ENCODE data around the gene MACROH2A1. TPM values are rescaled to one million over a fixed set of nuclear protein-coding genes. Genes with fewer than 3 reads are reported as not detected.

MACROH2A1 gene
- total RNA-seq, 2 experiments from 2014 or later: 328 to 332 TPM

DNA sequence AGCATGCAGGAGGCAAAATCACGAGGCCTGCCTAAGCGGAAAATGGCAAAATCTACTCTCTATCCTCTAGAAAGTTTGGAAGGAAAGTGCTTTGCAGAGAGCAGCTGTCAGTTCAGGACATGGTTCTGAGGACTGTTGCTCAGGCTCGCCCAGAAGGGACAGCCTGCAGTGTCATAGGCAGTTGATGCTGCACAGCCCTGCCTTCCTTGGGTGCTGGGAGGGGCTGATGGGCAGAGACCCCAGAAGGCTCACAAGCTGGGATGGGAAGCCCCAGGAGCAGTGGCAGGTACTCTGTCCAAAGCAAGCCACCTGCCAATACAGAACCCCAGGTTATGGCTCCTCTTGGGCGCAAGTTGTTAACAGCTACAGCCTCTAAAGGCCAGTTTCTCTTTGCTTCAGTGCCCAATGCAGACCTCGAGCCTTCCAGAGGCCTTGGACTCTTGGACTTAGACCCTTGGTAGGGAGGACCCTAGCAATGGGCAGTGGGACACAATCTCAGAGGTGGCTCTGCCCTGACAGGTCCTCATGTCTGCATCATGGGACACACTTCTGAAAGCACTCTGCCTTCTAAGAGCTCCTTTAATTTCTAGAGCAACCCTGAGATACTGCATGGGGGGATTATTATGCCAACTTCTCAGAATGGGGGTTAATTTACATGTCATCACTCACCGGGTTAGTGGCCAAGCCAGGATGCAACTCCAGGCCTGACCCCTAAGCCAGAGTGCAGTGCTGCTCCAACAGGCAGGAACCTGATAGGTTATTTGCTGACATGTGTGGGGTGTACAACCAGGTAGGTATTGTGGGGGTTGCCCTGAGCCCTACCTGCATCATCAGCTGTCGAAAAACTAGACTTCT is 57.1 kb downstream of the MACROH2A1 start:
- no peaks in the 10 kb centered on the region for H3K4me1 Mint-ChIP-seq (ENCODE audit: low read depth)
- H3K27me3 Mint-ChIP-seq (ENCODE audit: low read depth): no peaks in the 10 kb centered on the region
- no peak overlapping the region for H3K4me3 Mint-ChIP-seq
- DNase-seq (no peak), ATAC-seq (no peak)
- POLR2A ChIA-PET: no interaction called here
- H3K27ac Mint-ChIP-seq: peak overlapping the region; percentile 13
- peaks cover 62% of the 10 kb centered on the region for H3K36me3 Mint-ChIP-seq (ENCODE audit: low read depth)
- no peaks in the 10 kb centered on the region for H3K9me3 Mint-ChIP-seq (ENCODE audit: insufficient read depth)
- CTCF ChIA-PET: no interaction called here

DNA sequence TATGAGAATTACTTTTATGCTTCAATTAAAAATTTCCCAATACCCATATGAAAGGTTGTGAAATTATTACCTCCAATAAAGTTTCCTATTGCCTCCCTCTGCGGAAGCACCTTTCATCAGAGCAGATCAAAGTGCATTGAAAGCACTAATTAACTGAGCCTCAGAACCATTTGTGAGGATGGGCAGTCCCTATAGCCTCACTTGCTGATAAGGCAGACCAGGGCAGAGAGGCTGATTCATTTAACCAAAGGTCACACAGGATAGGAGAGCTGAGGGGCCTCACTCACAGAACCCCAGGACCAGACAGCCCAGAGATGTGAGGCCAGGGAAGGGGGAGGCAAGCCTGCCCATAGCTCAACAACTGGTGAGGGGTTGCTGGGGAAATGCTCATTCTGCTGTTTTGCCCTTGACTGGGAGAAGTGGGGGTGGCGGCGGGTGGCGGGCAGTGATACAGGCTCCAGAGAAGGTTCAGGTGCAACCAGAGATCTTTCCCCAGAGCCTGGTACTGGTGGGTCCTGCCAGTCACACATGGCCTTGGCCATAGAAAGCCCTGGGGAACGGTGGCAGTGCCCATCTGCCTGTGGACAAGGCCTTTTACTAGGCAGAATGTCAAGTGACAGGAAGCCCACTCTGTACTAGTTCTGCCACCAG is 57.9 kb downstream of the MACROH2A1 start:
- POLR2A ChIA-PET: no interaction called here
- Mint-ChIP-seq H3K27ac (peak overlapping the region; percentile 6), H3K27me3 (ENCODE audit: low read depth) (no peaks in the 10 kb centered on the region), H3K4me3 (no peak overlapping the region), H3K36me3 (ENCODE audit: low read depth) (peaks cover 63% of the 10 kb centered on the region), H3K9me3 (ENCODE audit: insufficient read depth) (no peaks in the 10 kb centered on the region), H3K4me1 (ENCODE audit: low read depth) (no peaks in the 10 kb centered on the region)
- no peak for ATAC-seq
- DNase-seq: no peak
- CTCF ChIA-PET: no interaction called here

DNA sequence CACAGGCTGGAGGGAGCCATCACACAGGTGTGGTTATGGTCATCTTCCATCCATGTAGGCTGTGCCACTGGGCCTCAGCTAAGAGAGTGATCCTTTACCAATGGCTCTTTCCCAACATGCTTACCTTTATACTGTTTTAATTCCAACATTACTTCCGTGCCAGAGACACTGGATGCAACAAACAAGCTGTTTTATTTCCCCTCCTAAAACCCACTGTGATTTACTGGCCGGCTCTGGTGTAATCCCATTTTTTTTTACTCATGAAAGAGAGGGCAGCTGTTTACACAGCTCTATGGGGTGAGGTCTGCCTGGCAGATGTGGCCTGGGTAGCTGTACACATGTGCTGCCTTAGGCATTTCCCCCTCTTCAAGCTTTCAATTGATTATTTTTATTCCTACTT is 58.5 kb downstream of the MACROH2A1 start:
- Mint-ChIP-seq H3K4me1 (ENCODE audit: low read depth) (no peaks in the 10 kb centered on the region), H3K27me3 (ENCODE audit: low read depth) (no peaks in the 10 kb centered on the region), H3K36me3 (ENCODE audit: low read depth) (peaks cover 64% of the 10 kb centered on the region), H3K9me3 (ENCODE audit: insufficient read depth) (no peaks in the 10 kb centered on the region), H3K4me3 (no peak overlapping the region), H3K27ac (no peak overlapping the region)
- DNase-seq: no peak
- ChIA-PET CTCF (no interaction called here), POLR2A (no interaction called here)
- no peak for ATAC-seq

DNA sequence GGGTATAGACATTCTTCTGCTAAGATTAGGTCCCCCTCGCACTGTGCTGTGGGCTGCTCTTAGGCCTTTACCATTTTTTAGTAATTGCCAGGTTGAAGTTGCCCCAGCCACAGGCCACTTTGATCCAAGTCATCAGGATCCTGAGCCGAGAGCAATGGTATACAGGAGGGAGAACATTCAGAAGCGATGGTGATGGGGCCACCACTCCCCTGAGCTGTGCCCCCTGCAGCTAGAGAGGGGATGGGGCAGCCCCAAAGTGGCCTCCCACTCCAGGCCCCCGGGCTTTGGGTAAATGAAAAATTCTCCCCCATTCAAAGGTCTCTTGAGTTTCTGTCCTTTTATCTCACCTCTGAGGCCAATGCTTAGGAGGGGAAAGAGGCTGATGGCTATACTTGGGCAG is 59.4 kb downstream of the MACROH2A1 start:
- H3K9me3 Mint-ChIP-seq (ENCODE audit: insufficient read depth): no peaks in the 10 kb centered on the region
- H3K4me1 Mint-ChIP-seq (ENCODE audit: low read depth): peaks cover 4% of the 10 kb centered on the region
- peaks cover 60% of the 10 kb centered on the region for H3K36me3 Mint-ChIP-seq (ENCODE audit: low read depth)
- ChIA-PET CTCF (interaction anchor here (0.7 kb wide), 1 partner anchor 13 kb away, joined by 3 read pairs; no protein-coding TSS in a partner anchor), POLR2A (no interaction called here)
- DNase-seq: no peak
- no peak overlapping the region for H3K4me3 Mint-ChIP-seq
- no peak overlapping the region for H3K27ac Mint-ChIP-seq
- no peak for ATAC-seq
- H3K27me3 Mint-ChIP-seq (ENCODE audit: low read depth): no peaks in the 10 kb centered on the region

DNA sequence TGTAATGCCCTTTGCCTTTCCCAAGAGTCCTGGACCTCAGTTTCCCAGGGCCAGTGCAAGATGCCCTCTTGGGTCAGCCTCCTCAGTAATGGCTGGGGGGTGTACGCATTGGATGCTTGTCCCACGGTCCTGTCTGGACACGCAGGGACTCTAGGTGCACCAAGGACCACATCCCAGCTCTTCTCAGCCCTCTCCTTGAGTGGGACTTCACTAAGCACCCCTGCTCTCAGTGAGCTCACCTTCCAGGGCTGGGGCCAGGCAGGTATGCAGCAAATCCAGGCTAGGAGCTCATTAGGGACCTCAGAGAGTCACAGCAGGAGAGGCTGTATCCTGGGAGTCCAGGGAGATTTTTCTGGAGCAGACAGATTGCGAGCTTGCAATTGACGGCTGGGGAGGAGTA is 59.8 kb downstream of the MACROH2A1 start:
- Mint-ChIP-seq H3K36me3 (ENCODE audit: low read depth) (peaks cover 60% of the 10 kb centered on the region), H3K27me3 (ENCODE audit: low read depth) (no peaks in the 10 kb centered on the region), H3K4me3 (no peak overlapping the region), H3K27ac (no peak overlapping the region), H3K4me1 (ENCODE audit: low read depth) (peaks cover 4% of the 10 kb centered on the region), H3K9me3 (ENCODE audit: insufficient read depth) (no peaks in the 10 kb centered on the region)
- ChIA-PET POLR2A (no interaction called here), CTCF (interaction anchor here (0.7 kb wide), 1 partner anchor 13 kb away, joined by 3 read pairs; no protein-coding TSS in a partner anchor)
- no peak for DNase-seq
- ATAC-seq: no peak

DNA sequence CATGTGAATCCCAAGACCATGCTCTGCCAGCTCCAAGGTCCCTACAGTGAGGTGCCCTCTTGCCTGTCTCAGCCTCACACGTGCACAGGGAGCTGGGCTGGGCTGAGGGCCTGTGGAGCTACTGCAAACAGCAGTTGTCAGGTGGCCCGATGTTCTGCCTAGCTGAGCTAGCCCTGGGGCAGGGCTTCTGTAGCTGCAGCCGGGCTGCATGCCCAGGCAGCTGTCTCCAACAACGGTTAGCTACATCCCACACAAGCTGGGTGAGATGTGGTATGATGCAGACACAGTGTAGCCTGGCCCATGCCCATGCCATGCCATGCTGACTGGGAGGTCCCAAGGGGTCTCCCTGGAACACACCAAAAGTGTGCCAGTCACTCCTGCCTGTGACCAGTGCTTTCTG is 62.0 kb downstream of the MACROH2A1 start:
- Mint-ChIP-seq H3K27ac (no peak overlapping the region), H3K36me3 (ENCODE audit: low read depth) (peaks cover 54% of the 10 kb centered on the region), H3K4me3 (no peak overlapping the region), H3K27me3 (ENCODE audit: low read depth) (no peaks in the 10 kb centered on the region), H3K9me3 (ENCODE audit: insufficient read depth) (no peaks in the 10 kb centered on the region), H3K4me1 (ENCODE audit: low read depth) (peaks cover 9% of the 10 kb centered on the region)
- POLR2A ChIA-PET: no interaction called here
- no peak for DNase-seq
- CTCF ChIA-PET: interaction anchor here (1.0 kb wide), 1 partner anchor 89 kb away, joined by 3 read pairs; no protein-coding TSS in a partner anchor
- no peak for ATAC-seq

DNA sequence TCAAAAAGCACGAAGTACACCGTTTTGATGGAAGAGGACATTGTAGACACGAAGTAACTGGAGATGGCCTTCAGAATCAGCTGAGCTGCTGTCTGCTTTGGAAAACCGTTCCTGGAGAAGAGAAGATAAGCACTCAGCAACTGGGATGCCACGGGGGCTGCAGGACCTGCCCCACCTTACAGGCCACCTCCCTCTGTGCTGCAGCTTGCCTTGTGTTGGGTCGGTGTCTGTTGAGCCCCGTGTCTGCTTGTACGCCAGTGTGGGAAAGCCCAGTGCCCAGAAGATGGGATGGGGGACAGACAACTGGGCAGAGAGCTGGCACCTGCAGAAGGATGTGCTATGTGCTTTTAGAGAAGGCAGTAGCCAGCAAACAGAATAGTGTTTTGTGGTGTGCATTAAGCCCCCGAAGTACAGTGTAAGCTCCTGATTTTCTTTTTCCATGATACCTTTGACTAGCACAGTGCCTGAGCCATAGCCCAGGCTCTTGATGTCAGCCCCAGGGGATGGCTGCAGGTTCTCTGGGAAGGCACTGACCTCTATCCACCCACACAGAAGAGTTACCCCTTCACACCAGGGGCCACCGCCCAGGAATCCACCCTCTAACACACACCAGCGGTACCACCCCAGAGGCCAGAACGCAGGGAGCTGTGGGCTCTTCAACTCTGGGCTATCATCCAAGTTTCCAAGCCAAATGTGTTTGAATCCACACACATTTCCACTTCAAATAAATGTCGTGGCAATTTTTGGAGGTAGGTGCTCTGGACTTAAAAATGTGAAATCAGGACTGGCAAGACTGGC is 63.8 kb downstream of the MACROH2A1 start:
- DNase-seq (no peak), ATAC-seq (no peak)
- Mint-ChIP-seq H3K4me1 (ENCODE audit: low read depth) (peaks cover 11% of the 10 kb centered on the region), H3K4me3 (no peak overlapping the region), H3K9me3 (ENCODE audit: insufficient read depth) (no peaks in the 10 kb centered on the region), H3K27me3 (ENCODE audit: low read depth) (no peaks in the 10 kb centered on the region), H3K27ac (no peak overlapping the region), H3K36me3 (ENCODE audit: low read depth) (peaks cover 50% of the 10 kb centered on the region)
- CTCF ChIA-PET: interaction anchor here (1.0 to 1.4 kb wide), 2 partner anchors 122 to 144 kb away, joined by 3 read pairs; no protein-coding TSS in a partner anchor
- POLR2A ChIA-PET: no interaction called here

DNA sequence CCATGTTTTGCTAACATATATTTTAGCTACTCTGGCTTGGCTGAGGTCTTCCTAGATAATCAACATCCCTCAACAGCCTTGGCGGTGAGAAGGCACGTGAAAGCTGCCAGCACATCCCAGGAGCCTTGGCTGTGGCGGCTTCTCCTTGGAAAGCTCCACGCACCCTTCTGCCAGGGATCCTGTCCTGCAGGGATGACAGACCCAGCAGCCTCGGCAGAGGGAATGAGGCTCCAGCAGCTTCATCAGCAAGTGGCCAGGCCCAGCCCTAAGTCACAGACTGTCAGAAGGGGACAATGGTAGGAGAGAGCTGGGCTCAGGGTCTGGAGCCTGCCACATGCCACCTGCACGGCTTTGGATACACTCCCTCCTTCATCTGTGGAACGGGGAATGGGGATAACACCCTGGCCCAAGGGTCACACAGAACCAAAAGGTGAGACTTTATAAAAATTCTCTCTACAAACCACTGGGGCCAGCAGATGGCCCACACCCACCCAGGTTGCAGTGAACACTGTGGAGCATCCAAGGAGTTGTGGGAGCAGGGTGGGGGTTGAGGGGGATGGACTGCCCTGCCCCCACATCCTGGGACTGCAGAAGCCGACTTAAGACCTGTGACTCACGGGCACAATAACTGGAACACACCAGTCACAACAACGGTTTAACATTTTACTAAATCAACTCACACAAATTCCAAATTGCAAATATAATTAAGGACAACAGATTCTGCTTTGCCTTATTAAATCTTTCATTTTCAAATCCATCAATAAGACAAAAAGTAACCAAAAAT is 65.1 kb downstream of the MACROH2A1 start:
- peaks cover 15% of the 10 kb centered on the region for H3K4me1 Mint-ChIP-seq (ENCODE audit: low read depth)
- no peak overlapping the region for H3K27ac Mint-ChIP-seq
- peaks cover 39% of the 10 kb centered on the region for H3K36me3 Mint-ChIP-seq (ENCODE audit: low read depth)
- DNase-seq (no peak), ATAC-seq (no peak)
- H3K9me3 Mint-ChIP-seq (ENCODE audit: insufficient read depth): no peaks in the 10 kb centered on the region
- H3K27me3 Mint-ChIP-seq (ENCODE audit: low read depth): no peaks in the 10 kb centered on the region
- H3K4me3 Mint-ChIP-seq: no peak overlapping the region
- POLR2A ChIA-PET: no interaction called here
- CTCF ChIA-PET: interaction anchor here (1.1 kb wide), 1 partner anchor 41 kb away, joined by 4 read pairs; no protein-coding TSS in a partner anchor

DNA sequence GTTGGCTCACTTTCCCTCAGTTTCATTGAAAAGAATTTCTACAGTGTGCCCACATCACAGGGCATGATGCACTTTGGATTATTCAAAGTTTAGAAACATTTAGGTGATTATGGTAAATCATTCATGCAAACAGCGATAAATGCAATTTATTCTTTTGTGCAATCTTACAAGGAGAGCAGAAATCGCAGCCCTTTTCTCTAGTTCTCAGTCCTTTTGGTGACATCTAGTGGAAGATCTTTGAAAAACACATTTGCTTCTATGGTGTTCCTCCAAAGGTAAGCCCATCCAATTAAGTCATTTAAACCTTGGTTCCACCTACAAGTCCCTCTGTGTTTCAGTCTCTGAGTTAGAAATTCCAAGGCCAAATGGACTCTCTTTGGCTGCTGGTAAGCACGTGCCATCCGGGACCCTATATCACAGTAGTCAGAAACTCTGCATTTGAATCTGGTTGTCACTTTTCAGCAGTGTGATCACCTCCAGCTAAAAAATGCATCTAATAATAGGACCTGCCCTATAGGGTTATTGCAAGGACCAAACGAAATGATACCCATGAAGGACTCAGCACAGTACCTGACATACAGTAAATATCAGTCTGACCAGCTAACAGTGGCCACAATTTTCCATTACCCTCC is 66.4 kb downstream of the MACROH2A1 start:
- ChIA-PET POLR2A (no interaction called here), CTCF (interaction anchor here (1.0 to 1.4 kb wide), 5 partner anchors 19 to 142 kb away, joined by 3 to 6 read pairs (median 4); no protein-coding TSS in a partner anchor)
- no peaks in the 10 kb centered on the region for H3K27me3 Mint-ChIP-seq (ENCODE audit: low read depth)
- DNase-seq (no peak), ATAC-seq (no peak)
- no peak overlapping the region for H3K27ac Mint-ChIP-seq
- H3K4me1 Mint-ChIP-seq (ENCODE audit: low read depth): peaks cover 26% of the 10 kb centered on the region
- no peaks in the 10 kb centered on the region for H3K9me3 Mint-ChIP-seq (ENCODE audit: insufficient read depth)
- peaks cover 36% of the 10 kb centered on the region for H3K36me3 Mint-ChIP-seq (ENCODE audit: low read depth)
- H3K4me3 Mint-ChIP-seq: no peak overlapping the region

DNA sequence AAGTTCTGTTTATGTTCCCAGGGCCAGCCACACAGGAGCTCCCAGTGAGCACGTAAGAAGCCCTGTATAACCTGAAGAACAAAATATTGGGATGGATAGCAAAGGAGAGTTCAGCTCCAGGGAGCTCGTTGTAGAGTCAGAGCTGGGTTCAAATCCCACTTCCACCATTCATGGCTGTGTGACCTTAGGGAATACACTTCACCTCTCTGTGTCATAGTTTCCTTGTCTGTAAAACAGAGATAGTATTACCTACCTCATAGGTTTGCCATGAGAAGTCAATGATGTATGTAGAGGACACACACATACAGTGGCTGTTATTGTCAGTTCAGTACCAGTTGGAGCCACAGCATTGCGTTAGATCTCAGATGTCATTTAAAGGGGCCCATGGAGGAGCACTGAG is 67.4 kb downstream of the MACROH2A1 start:
- ATAC-seq (no peak), DNase-seq (no peak)
- H3K4me3 Mint-ChIP-seq: no peak overlapping the region
- peaks cover 32% of the 10 kb centered on the region for H3K36me3 Mint-ChIP-seq (ENCODE audit: low read depth)
- peaks cover 28% of the 10 kb centered on the region for H3K4me1 Mint-ChIP-seq (ENCODE audit: low read depth)
- no peaks in the 10 kb centered on the region for H3K27me3 Mint-ChIP-seq (ENCODE audit: low read depth)
- ChIA-PET POLR2A (no interaction called here), CTCF (interaction anchor here (1.0 to 1.4 kb wide), 5 partner anchors 18 to 140 kb away, joined by 3 to 6 read pairs (median 3); no protein-coding TSS in a partner anchor)
- H3K9me3 Mint-ChIP-seq (ENCODE audit: insufficient read depth): no peaks in the 10 kb centered on the region
- H3K27ac Mint-ChIP-seq: no peak overlapping the region

DNA sequence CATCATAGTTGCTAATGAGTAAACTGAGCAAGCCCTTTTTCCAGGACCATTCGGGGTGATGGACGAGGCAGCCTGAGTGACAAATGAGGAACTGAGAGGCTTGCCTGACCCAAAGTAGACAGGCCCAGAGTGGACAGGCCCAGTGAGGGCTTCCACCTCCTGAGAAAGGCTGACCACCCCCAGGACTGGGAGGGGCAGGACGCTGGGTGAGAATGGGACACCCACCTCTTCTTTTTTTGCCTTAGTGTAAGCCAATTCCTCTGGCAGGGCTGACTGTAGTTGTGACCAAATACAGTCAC is 68.3 kb downstream of the MACROH2A1 start:
- ATAC-seq (no peak), DNase-seq (no peak)
- ChIA-PET CTCF (no interaction called here), POLR2A (no interaction called here)
- no peak overlapping the region for H3K27ac Mint-ChIP-seq
- H3K9me3 Mint-ChIP-seq (ENCODE audit: insufficient read depth): no peaks in the 10 kb centered on the region
- peaks cover 27% of the 10 kb centered on the region for H3K36me3 Mint-ChIP-seq (ENCODE audit: low read depth)
- no peak overlapping the region for H3K4me3 Mint-ChIP-seq
- no peaks in the 10 kb centered on the region for H3K27me3 Mint-ChIP-seq (ENCODE audit: low read depth)
- peaks cover 36% of the 10 kb centered on the region for H3K4me1 Mint-ChIP-seq (ENCODE audit: low read depth)

All from activated CD8-positive, alpha-beta T cell treated with anti-CD3 and anti-CD28 coated beads, Interleukin-2, amount 10 ng/mL, durations not matched to agents 7 days and 5 days (primary cell).